GM12878 (cell line): ENCODE measurements around the gene PAN3. TPM values are rescaled to one million over a fixed set of nuclear protein-coding genes. Genes with fewer than 3 reads are reported as not detected.

Source experiments
- ATAC-seq: fragments of 200-7000 bp; cut with Tn5 transposase; 3 replicates; pipeline ENCODE4 v1.9.1; 2020; ENCODE audit warnings: mild to moderate bottlenecking, moderate library complexity
- Bru-seq: library from RNA; stranded (reverse); fragments of 400-500 nt; gene quantifications from one replicate; lab custom pipeline; 2021; lab: Mats Ljungman, UMichigan
- BruChase-seq, 2 experiments: library from RNA; stranded (reverse); fragments of 400-500 nt; gene quantifications; one replicate each; lab custom pipeline; 2021; lab: Mats Ljungman, UMichigan
- BruUV-seq: library from RNA; stranded (reverse); fragments of 400-500 nt; replicated peaks from 2 replicates; lab custom pipeline; 2021; lab: Mats Ljungman, UMichigan
- CTCF ChIA-PET: fragments of 300-600 bp; sonication (Branson Sonifier 250); formaldehyde crosslinking; extraction: SDS; loops from one replicate; lab custom pipeline; 2021; ENCODE audit warnings: inconsistent platforms; lab: Yijun Ruan, JAX
- POLR2A ChIA-PET: fragments of 350-600 bp; formaldehyde crosslinking; extraction: SDS; loops from one replicate; lab custom pipeline; 2021; ENCODE audit warnings: inconsistent platforms; lab: Charles Lee
- RAD21 ChIA-PET: fragments of 300-600 bp; sonication (Branson Sonifier 250); formaldehyde crosslinking; loops from one replicate; lab custom pipeline; 2023; ENCODE audit warnings: antibody characterized with exemption; ENCODE audit not compliant: unreplicated experiment; lab: Charles Lee
- SMC1A ChIA-PET: fragments of 300-600 bp; sonication (Branson Sonifier 250); formaldehyde crosslinking; loops from one replicate; lab custom pipeline; 2023; ENCODE audit not compliant: unreplicated experiment, uncharacterized antibody; lab: Charles Lee
- DNase-seq: peaks from one replicate; pipeline ENCODE4 v3.0.0-alpha.2; 2011; ENCODE audit warnings: low read depth, low spot score
- FAIRE-seq: peaks from 3 replicates; lab custom pipeline; 2011; peaks lifted over from hg19 to GRCh38; lab: Jason Lieb, UNC
- H2AFZ ChIP-seq: 2 replicates; pipeline ENCODE4 v1.6.0; 2011; ENCODE audit warnings: low read depth, low read length, control low read depth; ENCODE audit not compliant: control insufficient read depth
- H3K27ac ChIP-seq: 2 replicates; pipeline ENCODE4 v1.5.1; 2011; ENCODE audit warnings: control low read depth; ENCODE audit not compliant: control insufficient read depth, insufficient read depth
- H3K27me3 ChIP-seq, 2 experiments: replicated peaks in 1 of 2; 2 replicates each; pipeline versions ENCODE4 v1.6.0 to v1.6.1; 2011; ENCODE audit warnings: low read length in 1 of 2; ENCODE audit not compliant: control insufficient read depth in 2 of 2, insufficient read depth in 2 of 2
- H3K36me3 ChIP-seq, 2 experiments: 2 replicates each; pipeline ENCODE4 v1.5.1; 2011; ENCODE audit warnings: low read length in 1 of 2; ENCODE audit not compliant: control insufficient read depth in 2 of 2, insufficient read depth in 2 of 2
- H3K4me1 ChIP-seq: 2 replicates; pipeline ENCODE4 v1.6.1; 2011; ENCODE audit warnings: mild to moderate bottlenecking, low read length, moderate library complexity, mixed read lengths; ENCODE audit not compliant: control insufficient read depth, insufficient read depth
- H3K4me2 ChIP-seq: 2 replicates; pipeline ENCODE4 v1.6.0; 2011; ENCODE audit warnings: control low read depth; ENCODE audit not compliant: control insufficient read depth, insufficient read depth
- H3K4me3 ChIP-seq: fragments of 200-600 bp; sonication (generic); 2 replicates; pipeline ENCODE4 v1.5.1; 2016
- H3K79me2 ChIP-seq: 2 replicates; pipeline ENCODE4 v1.6.0; 2011; ENCODE audit warnings: low read length; ENCODE audit not compliant: control insufficient read depth, insufficient read depth
- H3K9ac ChIP-seq: 2 replicates; pipeline ENCODE4 v1.8.0; 2011; ENCODE audit warnings: low read length, control low read depth, mixed read lengths; ENCODE audit not compliant: control insufficient read depth, insufficient read depth
- H3K9me3 ChIP-seq: replicated peaks from 3 replicates; pipeline ENCODE4 v1.5.1; 2011; ENCODE audit warnings: mild to moderate bottlenecking, low read length; ENCODE audit not compliant: control insufficient read depth, insufficient read depth
- H4K20me1 ChIP-seq: 2 replicates; pipeline ENCODE4 v1.6.0; 2011; ENCODE audit not compliant: control insufficient read depth, insufficient read depth
- BMI1 ChIP-seq: fragments of 450-650 bp; IDR thresholded peaks from 2 replicates; pipeline ENCODE4 v1.6.1; 2016; ENCODE audit warnings: mild to moderate bottlenecking, moderate library complexity, borderline replicate concordance
- IKZF2 ChIP-seq, 2 experiments: fragments of 450-650 bp; IDR thresholded peaks; 2 replicates each; pipeline ENCODE4 v1.6.1; 2017; ENCODE audit warnings: mild to moderate bottlenecking in 2 of 2, moderate library complexity in 2 of 2
- NFYB ChIP-seq: IDR thresholded peaks from 2 replicates; pipeline ENCODE4 v1.6.1; 2011; ENCODE audit warnings: low read depth, mild to moderate bottlenecking, low read length, improper control_type of control experiment, moderate library complexity; ENCODE audit not compliant: insufficient read depth
- SUPT20H ChIP-seq: IDR thresholded peaks from 2 replicates; pipeline ENCODE4 v1.6.1; 2011; ENCODE audit warnings: low read depth, mild to moderate bottlenecking, low read length, moderate library complexity, borderline replicate concordance; ENCODE audit not compliant: control insufficient read depth
- ZNF592 ChIP-seq: fragments of 450-650 bp; IDR thresholded peaks from 2 replicates; pipeline ENCODE4 v1.6.1; 2017; ENCODE audit warnings: mild to moderate bottlenecking, moderate library complexity
- ZZZ3 ChIP-seq: IDR thresholded peaks from 2 replicates; pipeline ENCODE4 v1.6.1; 2011; ENCODE audit warnings: low read depth; ENCODE audit not compliant: control insufficient read depth, insufficient read length
- WGBS: methylation state at CpG from one replicate; pipeline ENCODE4 v1.1.6; 2016; ENCODE audit warnings: low lambda C conversion rate; ENCODE audit not compliant: insufficient replicate concordance, insufficient coverage; ENCODE audit errors: missing lambda C conversion rate; 5-methylcytosine and 5-hydroxymethylcytosine counted together
- in situ Hi-C: fragments of 300-500 bp; cut with MboI; formaldehyde crosslinking; loops from 9 replicates; pipeline ENCODE4 v1.14.3; 2018; ENCODE audit warnings: mixed read lengths
- intact Hi-C: fragments of 100-400 bp; cut with micrococcal nuclease; formaldehyde crosslinking; loops from one replicate; pipeline ENCODE4 v1.14.2; 2022; ENCODE audit not compliant: unreplicated experiment
- long read RNA-seq, 2 experiments: library from polyadenylated mRNA; unstranded; transcript quantifications; one replicate each; pipeline ENCODE4 v2.0.0, GENCODE V29; 2019 to 2020
- polyA minus RNA-seq, 3 experiments: library from RNA; depleted of rRNA, polyadenylated mRNA; stranded (reverse); fragments of >200 nt; gene quantifications; 2 replicates each; pipeline ENCODE4 v1.2.3, GENCODE V29; 2011
- polyA plus RNA-seq, 11 experiments: library from polyadenylated mRNA; depleted of rRNA in 4 of 11; unstranded in 6 of 11; stranded (reverse) in 5 of 11; fragments of >200 nt; fragmentation: Nextera tagmentation in 4 of 11; fragmentation: Illumina TruSeq in 1 of 11; extraction: Ambion mirVana in 4 of 11; extraction: Trizol in 1 of 11; gene quantifications; 1 replicate in 1 of 11; 2 replicates in 10 of 11; pipeline versions ENCODE4 v1.2.1 to v1.2.3, GENCODE V29; 2011 to 2016; ENCODE audit warnings: inconsistent platforms in 2 of 11, missing spikeins in 2 of 11, low read depth in 1 of 11
- total RNA-seq, 4 experiments: library from RNA; depleted of rRNA in 3 of 4; stranded (reverse); fragments of >200 nt in 3 of 4; fragmentation: Illumina TruSeq in 1 of 4; extraction: Trizol in 1 of 4; gene quantifications; 2 replicates each; pipeline versions ENCODE4 v1.2.1 to v1.2.3, GENCODE V29; 2013 to 2021
- TF ChIP-seq, protein P1 (sequence below): IDR thresholded peaks from 2 replicates; pipeline ENCODE4 v1.6.1; 2011; ENCODE audit warnings: borderline replicate concordance, low read depth, mild to moderate bottlenecking, moderate library complexity, low read length; ENCODE audit not compliant: insufficient read depth, poor library complexity, severe bottlenecking

PAN3 gene, protein sequence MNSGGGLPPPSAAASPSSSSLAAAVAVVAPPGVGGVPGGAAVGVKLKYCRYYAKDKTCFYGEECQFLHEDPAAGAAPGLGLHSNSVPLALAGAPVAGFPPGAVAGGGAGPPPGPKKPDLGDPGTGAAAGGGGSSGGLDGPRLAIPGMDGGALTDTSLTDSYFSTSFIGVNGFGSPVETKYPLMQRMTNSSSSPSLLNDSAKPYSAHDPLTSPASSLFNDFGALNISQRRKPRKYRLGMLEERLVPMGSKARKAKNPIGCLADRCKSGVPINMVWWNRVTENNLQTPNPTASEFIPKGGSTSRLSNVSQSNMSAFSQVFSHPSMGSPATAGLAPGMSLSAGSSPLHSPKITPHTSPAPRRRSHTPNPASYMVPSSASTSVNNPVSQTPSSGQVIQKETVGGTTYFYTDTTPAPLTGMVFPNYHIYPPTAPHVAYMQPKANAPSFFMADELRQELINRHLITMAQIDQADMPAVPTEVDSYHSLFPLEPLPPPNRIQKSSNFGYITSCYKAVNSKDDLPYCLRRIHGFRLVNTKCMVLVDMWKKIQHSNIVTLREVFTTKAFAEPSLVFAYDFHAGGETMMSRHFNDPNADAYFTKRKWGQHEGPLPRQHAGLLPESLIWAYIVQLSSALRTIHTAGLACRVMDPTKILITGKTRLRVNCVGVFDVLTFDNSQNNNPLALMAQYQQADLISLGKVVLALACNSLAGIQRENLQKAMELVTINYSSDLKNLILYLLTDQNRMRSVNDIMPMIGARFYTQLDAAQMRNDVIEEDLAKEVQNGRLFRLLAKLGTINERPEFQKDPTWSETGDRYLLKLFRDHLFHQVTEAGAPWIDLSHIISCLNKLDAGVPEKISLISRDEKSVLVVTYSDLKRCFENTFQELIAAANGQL
- total RNA-seq (2013; cell fraction: nucleolus; rRNA removed): 134 and 146 TPM in 2 replicates
- total RNA-seq (2014; rRNA removed) (16.5 and 19.1 TPM in 2 replicates), total RNA-seq (2014; rRNA removed; fragmentation: Illumina TruSeq; extraction: Trizol) (20.4 and 21.7 TPM in 2 replicates), total RNA-seq (2021) (27.6 and 31.0 TPM in 2 replicates), polyA plus RNA-seq (2011; rRNA removed) (33.3 and 45.1 TPM in 2 replicates), polyA plus RNA-seq (2014; fragmentation: Illumina TruSeq; extraction: Trizol) (22.0 and 29.6 TPM in 2 replicates), polyA plus RNA-seq (2014; fragmentation: Nextera tagmentation; extraction: Ambion mirVana) (10 to 100 TPM; 13.0 to 19.4 TPM), polyA plus RNA-seq (2014; rRNA removed) (16.6 and 17.4 TPM in 2 replicates), polyA plus RNA-seq (2016; fragmentation: Nextera tagmentation; extraction: Ambion mirVana) (10 to 100 TPM; 18.8 to 27.6 TPM), polyA minus RNA-seq (2011; rRNA and poly(A)+ RNA removed) (74.8 and 99.3 TPM in 2 replicates), Bru-seq, nascent RNA (percentile 92 among the genes with signal in this experiment), BruChase-seq, experiment 1, labeled RNA remaining after a 6-hour chase (percentile 93 among the genes with signal in this experiment), BruChase-seq, experiment 2, labeled RNA remaining after a 2-hour chase (percentile 95 among the genes with signal in this experiment)
- polyA plus RNA-seq (2011; ENCODE audit: low read depth): 13.4 TPM
- polyA plus RNA-seq (2011; cell fraction: cytosol; rRNA removed): 15.1 and 16.4 TPM in 2 replicates
- polyA plus RNA-seq (2011; cell fraction: nucleus; rRNA removed): 35.7 and 41.8 TPM in 2 replicates
- 18.4 and 19.5 TPM in 2 replicates for polyA plus RNA-seq (2012)
- polyA minus RNA-seq (2011; cell fraction: cytosol; rRNA and poly(A)+ RNA removed): 23.7 and 26.7 TPM in 2 replicates
- polyA minus RNA-seq (2011; cell fraction: nucleus; rRNA and poly(A)+ RNA removed): 43.9 and 62.0 TPM in 2 replicates
- long read RNA-seq, experiment 1, partial matches to known transcripts: 0 of 33 reads
- long read RNA-seq, experiment 1, other reads (novel, unspliced or antisense): 33 of 33 reads
- long read RNA-seq, experiment 2, partial matches to known transcripts: 1 of 12 reads
- long read RNA-seq, experiment 2, other reads (novel, unspliced or antisense): 11 of 12 reads

- peak within 1 kb of the TSS; percentile 84 for H3K4me2 ChIP-seq
- WGBS: under 1% methylated on average over 41 of the region's 84 CpGs
- in situ Hi-C loops: no loop called here
- peaks cover 63% of the 10 kb centered on the region for H3K79me2 ChIP-seq
- ATAC-seq (peak; percentile 67), FAIRE-seq (peak; percentile 57), DNase-seq (peak; percentile 56)
- H3K9me3 ChIP-seq: no peaks in the 10 kb centered on the region
- peak within 1 kb of the TSS; percentile 50 for H2AFZ ChIP-seq
- BruUV-seq: no TSS peak
- H3K4me3 ChIP-seq: peak within 1 kb of the TSS; percentile 93
- peak within 1 kb of the TSS; percentile 96 for H3K27ac ChIP-seq
- SMC1A ChIA-PET: interaction anchor here (0.7 to 2.5 kb wide), 2 partner anchors 133 to 172 kb away, joined by 5 to 9 read pairs; no protein-coding TSS in a partner anchor
- peaks cover 8% of the 10 kb centered on the region for H3K4me1 ChIP-seq
- POLR2A ChIA-PET: interaction anchor here (0.7 to 1.0 kb wide), 2 partner anchors 195 to 521 kb away, joined by 3 to 4 read pairs; partner anchors contain the start of gene POMP
- H3K36me3 ChIP-seq: no peaks in the 10 kb centered on the region
- CTCF ChIA-PET: interaction anchor here (0.6 kb wide), 1 partner anchor 223 kb away, joined by 3 read pairs; no protein-coding TSS in a partner anchor
- H3K9ac ChIP-seq: peak within 1 kb of the TSS; percentile 67
- H3K27me3 ChIP-seq: no peaks in the 10 kb centered on the region
- H4K20me1 ChIP-seq: no peaks in the 10 kb centered on the region; the same call in none of the 2 replicates
- intact Hi-C loops: loop anchor here (2.0 to 5.0 kb wide), 4 partner anchors 87 to 519 kb away; partner anchors contain the start of gene POMP
- RAD21 ChIA-PET: interaction anchor here (0.7 to 1.0 kb wide), 2 partner anchors 83 to 382 kb away, joined by 3 read pairs; no protein-coding TSS in a partner anchor
- TF ChIP-seq BMI1 (no peak), NFYB (no peak), ZNF592 (no peak), SUPT20H (no peak), IKZF2 (IDR thresholded peaks at IDR 0.05) (no peak), ZZZ3 (no peak)
- TF ChIP-seq, protein P1, sequence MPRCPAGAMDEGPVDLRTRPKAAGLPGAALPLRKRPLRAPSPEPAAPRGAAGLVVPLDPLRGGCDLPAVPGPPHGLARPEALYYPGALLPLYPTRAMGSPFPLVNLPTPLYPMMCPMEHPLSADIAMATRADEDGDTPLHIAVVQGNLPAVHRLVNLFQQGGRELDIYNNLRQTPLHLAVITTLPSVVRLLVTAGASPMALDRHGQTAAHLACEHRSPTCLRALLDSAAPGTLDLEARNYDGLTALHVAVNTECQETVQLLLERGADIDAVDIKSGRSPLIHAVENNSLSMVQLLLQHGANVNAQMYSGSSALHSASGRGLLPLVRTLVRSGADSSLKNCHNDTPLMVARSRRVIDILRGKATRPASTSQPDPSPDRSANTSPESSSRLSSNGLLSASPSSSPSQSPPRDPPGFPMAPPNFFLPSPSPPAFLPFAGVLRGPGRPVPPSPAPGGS: no peak
These were observed at the start of gene PAN3 for GRCh38 chr13:28138012-28138755. Gene PAN3 (plus strand): TSS chr13:28138545. CDS start chr13:28138658, 113 bp downstream.
